ENCODE data around the gene KRTAP10-8. TPM values are rescaled to one million over a fixed set of nuclear protein-coding genes. Genes with fewer than 3 reads are reported as not detected.

KRTAP10-8 gene
- total RNA-seq, 1 donor from 2014 or later = not detected

DNA sequence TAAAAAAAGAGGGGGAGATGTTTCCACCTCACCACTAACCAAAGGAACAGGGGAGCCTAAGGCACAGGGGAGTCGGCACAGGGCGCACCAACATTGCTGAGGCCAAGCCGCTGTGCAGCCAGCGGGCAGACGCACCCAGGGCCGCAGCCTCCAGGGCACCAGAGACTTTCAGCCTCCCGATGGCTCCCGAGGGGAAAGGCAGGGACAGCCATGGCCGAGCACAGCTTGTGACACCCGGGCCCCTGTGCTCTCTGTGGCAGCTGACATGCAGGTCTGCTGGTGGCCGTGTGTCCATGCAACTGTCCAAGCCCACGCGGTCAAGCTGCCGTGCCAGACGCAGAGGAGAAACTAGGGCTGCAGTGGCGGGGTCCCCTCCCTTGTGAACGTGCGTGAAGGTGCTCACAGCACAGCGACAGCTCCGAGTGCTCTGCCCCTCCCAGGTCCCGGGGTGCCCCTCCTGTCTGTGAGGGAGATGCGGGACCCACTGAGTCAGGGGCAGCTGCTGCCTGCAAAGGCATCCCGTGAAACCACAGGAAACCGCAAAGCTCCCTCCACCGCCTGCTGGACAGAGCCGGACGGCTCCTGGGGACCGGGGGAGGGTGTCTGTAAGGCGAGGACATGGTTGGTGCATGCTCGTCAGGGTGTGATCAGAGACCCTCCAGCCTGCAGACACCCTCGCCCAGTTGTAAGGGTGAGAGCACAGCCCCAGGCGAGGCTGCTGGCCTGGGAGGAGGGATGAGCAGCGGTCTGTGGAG, 36.9 kb downstream of the KRTAP10-8 start:
- peak; percentile 10 for ATAC-seq
- Histone ChIP-seq H3K9me3 (peaks cover 9% of the 10 kb centered on the region), H3K27me3 (no peaks in the 10 kb centered on the region), H3K4me3 (no peak overlapping the region), H3K4me1 (no peaks in the 10 kb centered on the region), H3K27ac (no peak overlapping the region), H3K36me3 (no peaks in the 10 kb centered on the region)
- DNase-seq = no peak
- TF ChIP-seq, protein P1, sequence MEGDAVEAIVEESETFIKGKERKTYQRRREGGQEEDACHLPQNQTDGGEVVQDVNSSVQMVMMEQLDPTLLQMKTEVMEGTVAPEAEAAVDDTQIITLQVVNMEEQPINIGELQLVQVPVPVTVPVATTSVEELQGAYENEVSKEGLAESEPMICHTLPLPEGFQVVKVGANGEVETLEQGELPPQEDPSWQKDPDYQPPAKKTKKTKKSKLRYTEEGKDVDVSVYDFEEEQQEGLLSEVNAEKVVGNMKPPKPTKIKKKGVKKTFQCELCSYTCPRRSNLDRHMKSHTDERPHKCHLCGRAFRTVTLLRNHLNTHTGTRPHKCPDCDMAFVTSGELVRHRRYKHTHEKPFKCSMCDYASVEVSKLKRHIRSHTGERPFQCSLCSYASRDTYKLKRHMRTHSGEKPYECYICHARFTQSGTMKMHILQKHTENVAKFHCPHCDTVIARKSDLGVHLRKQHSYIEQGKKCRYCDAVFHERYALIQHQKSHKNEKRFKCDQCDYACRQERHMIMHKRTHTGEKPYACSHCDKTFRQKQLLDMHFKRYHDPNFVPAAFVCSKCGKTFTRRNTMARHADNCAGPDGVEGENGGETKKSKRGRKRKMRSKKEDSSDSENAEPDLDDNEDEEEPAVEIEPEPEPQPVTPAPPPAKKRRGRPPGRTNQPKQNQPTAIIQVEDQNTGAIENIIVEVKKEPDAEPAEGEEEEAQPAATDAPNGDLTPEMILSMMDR (IDR thresholded peaks at IDR 0.05) = no peak
- intact Hi-C loops (cut with DNase I) = no loop called here

DNA sequence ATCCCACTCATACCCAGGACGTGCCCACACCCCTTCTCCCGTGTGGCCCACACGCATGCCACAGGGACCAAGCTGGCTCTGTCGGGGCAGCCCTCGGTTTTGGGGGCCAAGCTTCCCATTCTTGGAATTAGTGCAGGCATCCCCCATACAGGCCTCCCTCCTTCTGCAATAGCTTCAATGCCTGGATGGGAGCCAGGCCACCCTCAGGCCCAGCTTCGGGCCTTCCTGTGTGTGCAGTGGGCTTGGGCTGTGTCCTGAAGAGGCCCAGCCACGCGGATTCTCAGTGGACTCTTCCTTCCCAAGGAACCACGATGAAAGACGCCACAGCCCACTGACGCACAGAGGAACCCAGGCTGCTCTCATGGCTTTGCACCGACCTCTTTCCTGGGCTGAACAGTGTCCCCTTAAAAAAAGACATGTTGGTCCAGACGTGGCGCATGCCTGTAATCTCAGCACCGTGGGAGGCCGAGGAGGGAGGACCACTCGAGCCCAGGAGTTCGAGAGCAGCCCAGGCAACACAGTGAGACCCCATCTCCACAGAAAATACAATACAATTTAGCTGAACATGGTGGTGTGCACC, 37.7 kb downstream of the KRTAP10-8 start:
- intact Hi-C loops (cut with DNase I) = no loop called here
- Histone ChIP-seq H3K4me1 (no peaks in the 10 kb centered on the region), H3K27me3 (no peaks in the 10 kb centered on the region), H3K9me3 (peaks cover 6% of the 10 kb centered on the region), H3K4me3 (no peak overlapping the region), H3K27ac (no peak overlapping the region), H3K36me3 (no peaks in the 10 kb centered on the region)
- ATAC-seq = no peak
- no peak for DNase-seq
- TF ChIP-seq, protein P1 (IDR thresholded peaks at IDR 0.05) = no peak

DNA sequence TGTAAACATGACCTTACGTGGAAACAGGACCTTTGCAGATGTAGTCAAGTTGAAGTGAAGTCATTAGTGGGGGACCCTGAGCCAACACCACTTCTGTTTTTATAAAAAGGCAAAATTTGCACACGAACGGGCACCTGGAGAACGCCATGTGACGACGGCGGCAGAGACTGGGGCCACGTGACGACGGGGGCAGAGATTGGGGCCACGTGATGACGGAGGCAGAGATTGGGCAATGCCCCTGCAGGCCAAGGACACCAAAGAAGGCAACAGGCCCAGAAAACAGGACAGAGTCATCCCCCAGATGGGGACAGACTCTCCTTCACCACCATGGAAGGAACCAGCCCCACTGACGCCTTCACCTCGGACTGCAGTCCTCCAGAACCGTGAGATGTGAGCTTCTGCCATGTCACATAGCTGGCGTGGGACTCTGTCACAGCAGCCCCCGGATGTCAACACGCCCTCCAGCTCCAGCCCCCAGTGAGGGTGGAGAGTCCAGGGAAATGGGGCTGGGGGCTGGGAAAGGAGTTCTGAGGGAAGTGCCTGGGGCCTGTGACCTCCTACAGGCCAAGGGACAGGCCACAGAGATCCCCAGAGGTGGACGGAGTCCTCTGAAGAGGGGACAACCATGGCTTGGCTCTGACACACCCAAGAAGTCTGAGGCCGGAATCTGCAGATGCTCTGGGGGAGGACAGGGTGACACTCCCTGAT, 38.5 kb downstream of the KRTAP10-8 start:
- Histone ChIP-seq H3K4me1 (no peaks in the 10 kb centered on the region), H3K4me3 (no peak overlapping the region), H3K36me3 (no peaks in the 10 kb centered on the region), H3K9me3 (no peaks in the 10 kb centered on the region), H3K27ac (no peak overlapping the region), H3K27me3 (no peaks in the 10 kb centered on the region)
- ATAC-seq = no peak
- intact Hi-C loops (cut with DNase I) = no loop called here
- TF ChIP-seq, protein P1 (IDR thresholded peaks at IDR 0.05) = no peak
- no peak for DNase-seq

DNA sequence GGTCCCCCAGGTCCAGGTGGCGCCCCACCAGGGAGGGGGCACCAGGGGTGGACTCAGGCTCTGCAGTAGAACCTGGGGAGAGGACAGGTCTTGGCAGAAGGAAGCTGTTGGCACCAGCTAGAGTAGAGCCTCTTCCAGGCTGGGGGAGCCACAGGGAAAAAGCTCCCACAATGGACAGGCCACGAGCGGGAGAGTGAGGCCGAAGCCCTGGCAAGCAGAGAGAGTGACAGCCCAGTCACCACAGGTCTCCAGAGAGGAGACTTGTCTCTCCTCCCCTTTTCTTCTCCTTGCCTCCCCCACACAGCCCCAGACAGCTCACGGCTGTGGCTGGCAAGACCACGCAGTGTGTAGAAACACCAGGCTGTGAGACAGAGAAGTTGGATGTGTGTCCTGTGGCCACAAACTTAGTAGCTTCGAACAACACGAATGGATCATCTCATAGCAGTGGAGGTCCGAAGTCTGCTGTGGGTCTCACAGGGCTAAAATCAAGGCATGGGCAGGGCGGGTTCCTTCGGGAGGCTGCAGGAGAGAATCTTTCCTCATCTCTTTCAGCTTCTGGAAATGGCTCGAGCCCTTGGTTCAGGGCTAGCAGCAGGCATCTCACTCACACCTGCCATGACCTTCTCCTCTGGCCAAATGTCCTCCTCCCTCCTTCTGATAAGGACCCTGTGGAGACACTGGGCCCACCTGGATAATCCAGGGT, 39.2 kb downstream of the KRTAP10-8 start:
- Histone ChIP-seq H3K27me3 (no peaks in the 10 kb centered on the region), H3K4me1 (no peaks in the 10 kb centered on the region), H3K4me3 (no peak overlapping the region), H3K27ac (no peak overlapping the region), H3K36me3 (no peaks in the 10 kb centered on the region), H3K9me3 (peaks cover 2% of the 10 kb centered on the region)
- TF ChIP-seq, protein P1 (IDR thresholded peaks at IDR 0.05) = no peak
- intact Hi-C loops (cut with DNase I) = no loop called here
- ATAC-seq = no peak
- no peak for DNase-seq

DNA sequence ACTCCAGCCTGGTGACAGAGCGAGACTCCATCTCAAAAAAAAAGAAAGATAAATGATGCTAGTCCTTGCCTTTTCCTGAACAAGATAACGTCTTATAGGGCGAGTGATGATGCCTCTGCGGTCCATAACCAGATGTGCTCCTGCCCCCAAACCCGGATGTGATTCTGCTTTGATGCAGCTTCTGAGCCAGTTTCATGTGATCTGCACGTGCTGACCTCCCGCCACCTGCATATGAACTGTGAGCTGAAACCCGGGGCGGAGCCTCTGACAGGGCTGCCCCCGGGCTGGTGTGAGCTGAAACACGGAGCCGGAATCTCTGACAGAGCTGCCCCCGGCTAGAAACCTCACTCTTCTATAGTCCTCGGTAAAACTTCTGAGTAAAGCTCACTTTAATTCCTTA, 41.2 kb downstream of the KRTAP10-8 start:
- Histone ChIP-seq H3K9me3 (peaks cover 5% of the 10 kb centered on the region), H3K27ac (no peak overlapping the region), H3K27me3 (no peaks in the 10 kb centered on the region), H3K36me3 (no peaks in the 10 kb centered on the region), H3K4me1 (no peaks in the 10 kb centered on the region), H3K4me3 (no peak overlapping the region)
- TF ChIP-seq, protein P1 (IDR thresholded peaks at IDR 0.05) = no peak
- DNase-seq (no peak), ATAC-seq (no peak)
- intact Hi-C loops (cut with DNase I) = no loop called here

All from upper lobe of right lung (tissue), 1 donor.